ENCODE results near the gene ABHD3.
"Not testable (repeated sequence)": the region's sequence is repeated elsewhere in the genome, so short reads cannot be mapped to it uniquely, and the experiment has no call there.

Gene ABHD3

DNA sequence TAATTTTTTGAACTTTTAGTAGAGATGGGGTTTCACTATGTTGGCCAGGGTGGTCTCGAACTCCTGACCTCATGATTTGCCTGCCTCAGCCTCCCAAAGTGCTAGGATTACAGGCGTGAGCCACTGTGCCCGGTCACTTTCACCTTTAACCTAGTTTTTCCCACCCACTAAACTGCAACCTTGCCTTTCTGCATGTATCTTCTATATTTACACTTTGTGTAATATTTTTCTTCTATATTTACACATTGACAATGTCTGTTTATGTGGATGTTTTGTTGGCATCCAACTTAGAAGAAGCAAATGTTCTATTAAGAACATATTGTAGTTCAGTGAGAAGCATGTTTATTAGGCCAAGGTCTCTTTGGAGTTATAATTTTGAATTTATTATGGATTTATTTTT lies 65.8 kb downstream of the ABHD3 start:
- DNase-seq: no peak

DNA sequence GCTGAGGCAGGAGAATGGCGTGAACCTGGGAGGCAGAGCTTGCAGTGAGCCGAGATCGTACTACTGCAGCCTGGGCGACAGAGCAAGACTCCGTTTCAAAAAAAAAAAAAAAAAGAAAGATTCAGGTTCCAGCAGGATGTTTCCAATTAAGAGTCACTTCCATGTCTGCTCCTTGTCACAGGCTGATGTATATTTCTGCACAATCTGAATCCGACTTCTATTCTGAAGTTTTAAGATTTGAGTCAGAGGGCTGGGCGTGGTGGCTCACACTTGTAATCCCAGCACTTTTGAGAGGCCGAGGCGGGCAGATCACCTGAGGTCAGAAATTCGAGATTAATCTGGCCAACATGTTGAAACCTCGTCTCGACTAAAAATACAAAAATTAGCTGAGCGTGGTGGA lies 67.8 kb downstream of the ABHD3 start:
- DNase-seq: no peak

DNA sequence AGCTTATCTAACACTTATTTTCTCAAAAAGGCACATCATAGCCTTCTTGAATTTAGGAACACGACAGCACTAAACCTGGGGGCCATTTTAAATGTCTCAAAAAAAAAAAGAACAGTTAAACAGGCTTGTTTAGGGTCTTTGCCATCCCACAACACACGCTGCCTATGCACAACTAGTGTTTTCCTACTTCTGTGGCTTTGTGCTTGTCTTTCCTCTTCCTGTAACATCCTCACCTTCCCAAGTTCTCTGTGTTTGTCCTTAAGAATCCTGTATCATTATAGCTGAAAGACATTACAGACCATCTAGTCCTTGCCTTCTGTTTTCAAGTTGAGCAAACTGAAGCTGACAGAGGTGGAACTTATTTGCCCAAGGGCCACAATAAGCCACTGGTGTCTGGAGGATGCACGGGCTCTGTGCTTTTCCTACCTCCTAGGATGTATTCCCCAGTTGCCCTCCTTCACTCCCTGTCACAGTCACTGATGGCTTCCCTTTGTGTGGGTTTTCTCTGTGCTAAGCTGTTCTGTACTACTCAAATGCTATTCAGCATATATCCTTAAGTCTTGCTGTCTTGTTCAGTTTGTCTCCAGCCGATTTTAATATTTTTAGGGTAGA lies 69.9 kb downstream of the ABHD3 start:
- DNase-seq: no peak

DNA sequence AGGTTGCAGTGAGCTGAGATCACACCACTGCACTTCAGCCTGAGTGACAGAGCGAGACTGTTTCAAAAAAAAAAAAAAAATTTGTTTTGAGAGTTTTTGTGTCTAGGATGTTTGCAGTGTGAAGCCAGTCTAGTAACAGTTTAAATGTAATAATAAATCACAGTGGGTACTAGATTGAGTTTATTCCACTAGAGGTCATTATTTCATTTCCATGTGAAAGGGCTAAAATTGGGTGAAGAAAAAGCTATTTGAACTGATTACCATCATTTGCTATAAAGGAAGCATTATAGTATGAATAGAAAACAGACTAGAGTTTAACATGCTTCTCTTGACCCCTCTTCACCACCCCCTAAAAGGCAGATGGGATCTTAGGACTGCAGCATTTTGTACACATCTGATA lies 72.2 kb downstream of the ABHD3 start:
- DNase-seq: no peak

DNA sequence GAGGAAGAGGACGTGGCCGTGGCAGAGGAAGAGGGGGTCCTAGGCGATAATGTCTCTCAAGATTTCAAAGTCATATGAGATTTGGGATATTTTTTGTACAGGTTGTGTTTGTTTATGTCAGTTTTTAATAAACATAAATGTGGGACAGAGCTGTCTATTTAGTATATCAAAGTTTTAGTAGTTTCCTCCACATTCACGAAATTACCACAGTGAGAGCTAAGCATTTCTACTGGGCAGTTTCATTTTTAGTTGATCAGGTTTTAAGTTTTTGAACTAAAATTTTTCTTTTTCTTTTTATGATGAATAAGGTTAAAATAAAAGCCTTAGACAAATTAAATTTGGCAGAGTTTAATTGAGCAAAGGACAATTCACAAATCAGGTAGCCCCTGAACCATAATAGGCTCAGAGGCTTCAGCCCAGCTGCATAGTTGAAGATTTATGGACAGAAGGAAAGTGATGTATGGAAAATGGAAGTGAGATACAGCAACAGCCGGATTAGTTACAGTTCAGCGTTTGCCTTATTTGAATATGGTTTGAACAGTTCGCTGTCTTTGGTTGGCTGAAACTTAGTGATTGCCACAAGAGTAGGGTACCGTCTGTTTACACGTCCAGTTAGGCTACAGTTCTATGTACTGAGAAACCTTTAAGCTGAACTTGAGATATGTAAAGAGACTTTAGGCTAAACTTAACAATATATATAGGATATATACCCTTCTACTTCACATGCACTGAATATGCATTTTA lies 75.3 kb downstream of the ABHD3 start:
- DNase-seq: no peak

DNA sequence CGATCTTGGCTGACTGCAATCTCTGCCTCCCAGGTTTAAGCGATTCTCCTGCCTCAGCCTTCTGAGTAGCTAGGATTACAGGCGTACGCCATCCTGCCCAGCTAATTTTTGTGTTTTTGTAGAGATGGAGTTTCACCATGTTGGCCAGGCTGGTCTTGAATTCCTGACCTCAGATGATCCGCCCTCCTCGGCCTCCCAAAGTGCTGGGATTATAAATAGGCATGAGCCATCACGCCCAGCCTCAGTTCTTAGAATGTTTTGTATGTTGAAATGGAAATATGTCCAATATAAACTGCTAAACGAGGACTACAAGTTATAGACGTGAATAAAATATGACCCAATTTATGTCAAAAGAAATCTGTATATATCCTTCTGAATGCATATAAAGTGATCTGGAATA lies 82.9 kb downstream of the ABHD3 start:
- not testable (repeated sequence) for DNase-seq

DNA sequence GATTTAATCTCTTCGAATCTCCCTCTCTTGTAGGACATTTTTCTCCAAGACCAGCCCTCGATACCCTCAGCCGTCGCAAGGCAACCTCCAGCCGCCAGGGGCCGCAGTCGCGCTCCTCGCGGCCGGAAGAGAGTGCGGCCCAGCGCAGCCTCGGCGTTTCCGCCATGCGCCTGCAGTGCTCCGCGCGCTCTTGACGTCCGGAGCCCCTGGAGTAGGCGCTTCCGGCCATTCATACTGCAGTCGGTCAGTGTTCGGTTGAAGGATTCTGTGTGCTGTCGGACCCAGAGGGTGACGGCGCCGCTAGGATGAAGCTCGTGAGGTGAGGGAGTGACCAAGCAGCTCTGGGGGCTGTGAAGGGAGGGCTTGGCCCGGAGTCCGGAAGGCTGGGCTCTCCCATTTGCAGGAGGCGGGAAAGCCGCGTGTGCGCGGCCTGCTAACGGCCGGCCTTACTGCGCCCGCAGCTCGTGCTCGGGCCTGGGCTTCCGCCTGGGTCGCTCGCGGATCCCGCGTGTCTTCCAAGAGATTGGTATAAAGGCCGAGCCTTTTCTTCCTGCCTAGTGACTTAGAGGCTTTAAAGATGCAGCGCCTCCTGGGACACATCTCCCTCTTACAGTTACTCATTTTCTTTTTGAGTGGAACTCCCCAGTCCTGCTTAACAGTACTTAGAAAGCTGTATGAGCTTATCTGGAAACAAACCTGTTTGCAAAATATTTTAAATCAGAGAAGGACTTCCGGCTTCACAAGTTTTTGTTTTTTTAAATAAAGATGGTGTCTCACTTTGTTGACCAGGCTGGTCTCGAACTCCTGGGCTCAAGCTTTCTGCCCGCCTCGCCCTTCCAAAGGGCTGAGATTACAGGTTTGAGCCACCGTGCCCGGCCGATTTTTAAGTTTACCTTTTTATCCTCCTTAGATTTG lies 92.2 kb downstream of the ABHD3 start, which contains the start of gene SNRPD1:
Gene SNRPD1 (plus strand): TSS at position 190 of the 915 bp plus-strand sequence. CDS start 116 bp downstream, at position 306.
- DNase-seq: peak; percentile 93

DNA sequence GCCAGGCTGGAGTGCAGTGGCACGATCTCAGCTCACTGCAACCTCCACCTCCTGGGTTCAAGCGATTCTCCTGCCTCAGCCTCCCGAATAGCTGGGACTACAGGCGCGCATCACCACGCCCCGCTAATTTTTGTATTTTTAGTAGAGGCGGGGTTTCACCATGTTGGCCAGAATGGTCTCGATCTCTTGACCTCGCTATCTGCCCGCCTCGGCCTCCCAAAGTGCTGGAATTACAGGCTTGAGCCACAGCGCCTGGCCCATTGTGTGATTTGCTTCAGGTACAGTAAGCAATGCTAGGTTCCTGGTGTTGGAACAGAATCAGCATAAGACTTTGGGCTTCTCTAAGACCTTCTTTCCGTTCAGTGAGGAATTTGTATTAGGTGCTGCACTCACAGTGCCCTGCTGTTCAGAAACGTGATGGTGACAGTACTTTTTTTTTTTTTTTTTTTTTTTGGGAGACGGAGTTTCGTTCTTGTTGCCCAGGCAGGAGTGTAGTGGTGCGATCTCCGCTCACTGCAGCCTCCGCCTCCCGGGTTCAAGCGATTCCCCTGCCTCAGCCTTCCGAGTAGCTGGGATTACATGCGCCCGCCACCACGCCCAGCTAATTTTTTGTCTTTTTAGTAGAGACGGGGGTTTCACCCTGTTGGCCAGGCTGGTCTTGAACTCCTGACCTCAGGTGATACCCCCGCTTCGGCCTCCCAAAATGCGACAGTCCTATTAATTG lies 93.0 kb downstream of the ABHD3 start:
- not testable (repeated sequence) for DNase-seq

DNA sequence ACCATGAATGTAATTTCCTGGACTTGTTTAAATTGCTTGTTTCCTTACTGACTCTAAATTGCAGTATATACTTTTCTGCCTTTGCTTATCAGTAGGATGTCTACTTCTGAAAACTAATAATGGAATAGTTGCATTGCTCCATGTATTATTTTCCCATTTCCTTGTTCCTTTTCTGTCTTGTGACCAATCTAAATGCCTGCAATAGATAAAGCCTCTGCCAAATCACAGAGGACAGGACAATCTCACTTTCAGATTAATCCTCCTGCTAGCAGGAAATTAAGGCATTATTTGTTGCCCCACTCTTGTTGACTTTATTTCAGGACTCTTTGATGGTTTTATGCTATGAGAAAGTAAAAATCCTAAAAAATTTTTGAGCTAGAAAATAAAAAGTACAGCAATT lies 99.4 kb downstream of the ABHD3 start:
- no peak for DNase-seq

DNA sequence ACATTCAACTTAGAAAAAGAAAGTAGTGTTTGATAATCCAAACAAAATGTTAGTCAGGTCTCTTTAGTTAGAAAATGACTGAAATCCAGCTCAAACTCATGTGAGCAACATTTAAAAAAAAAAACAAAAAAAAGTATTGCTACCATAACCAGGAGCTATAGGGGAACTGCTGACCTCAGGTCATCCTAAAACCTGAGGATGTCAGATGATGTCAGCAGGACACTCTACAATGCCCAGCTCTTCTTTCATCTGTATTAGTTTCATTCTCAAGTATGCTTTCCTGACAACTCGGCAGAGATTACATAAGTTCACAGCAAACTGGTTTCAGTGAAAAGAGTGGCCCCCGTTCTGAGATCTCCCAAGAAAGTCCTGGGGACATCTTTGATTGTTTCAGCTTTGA lies 99.9 kb downstream of the ABHD3 start:
- DNase-seq: no peak

DNA sequence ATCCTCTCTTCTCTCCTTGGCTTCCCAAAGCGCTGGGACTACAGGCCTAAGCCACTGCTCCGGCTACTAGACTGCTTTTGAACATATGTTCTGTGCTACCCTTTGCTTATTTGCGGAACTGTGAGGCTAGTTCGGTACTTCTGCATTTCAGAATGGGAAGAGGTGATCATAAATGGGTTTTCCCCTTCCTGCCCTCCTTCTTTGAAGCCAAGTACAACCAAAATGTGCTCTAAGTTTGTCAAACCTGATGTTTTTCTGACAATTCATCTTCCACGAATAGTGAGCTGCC lies 102.3 kb downstream of the ABHD3 start:
- DNase-seq: no peak

Data from activated CD4-positive, alpha-beta T cell treated with anti-CD3 and anti-CD28 coated beads, Interleukin-2, amount 50 U/mL, for 16 hours (primary cell).